K562 (cell line): ENCODE results near the gene ZNF385C. TPM values are rescaled to one million over a fixed set of nuclear protein-coding genes. Genes with fewer than 3 reads are reported as not detected.
A peak's percentile ranks its signal among the peaks of the same experiment; 100 is the strongest.

Experiments
- ATF7 ChIP-seq: fragments of 450-650 bp; IDR thresholded peaks from 2 replicates; pipeline ENCODE4 v1.7.1; 2014; ENCODE audit warnings: mild to moderate bottlenecking, moderate library complexity
- HCFC1 ChIP-seq: IDR thresholded peaks from 2 replicates; pipeline ENCODE4 v1.6.1; 2012; ENCODE audit warnings: low read depth, low read length, improper control_type of control experiment
- NFE2L1 ChIP-seq: fragments of 450-650 bp; IDR thresholded peaks from 2 replicates; pipeline ENCODE4 v1.6.1; 2016; ENCODE audit warnings: missing genetic modification characterization, low read depth, mild to moderate bottlenecking, missing compliant biosample characterization, moderate library complexity, borderline replicate concordance
- NUFIP1 ChIP-seq: fragments of 450-650 bp; IDR thresholded peaks from 2 replicates; pipeline ENCODE4 v1.6.1; 2018; ENCODE audit not compliant: partially characterized antibody
- RUNX1 ChIP-seq: sonication (generic); IDR thresholded peaks from 2 replicates; pipeline ENCODE4 v1.6.1; 2016; ENCODE audit warnings: antibody characterized with exemption, low read depth
- SREBF2 ChIP-seq: sonication (generic); formaldehyde crosslinking; IDR thresholded peaks from 2 replicates; pipeline ENCODE4 v1.4.0; 2020; ENCODE audit warnings: mild to moderate bottlenecking, missing genetic modification reagents
- XRCC4 ChIP-seq: IDR thresholded peaks from one replicate; pipeline ENCODE4 v1.6.1; 2011; ENCODE audit not compliant: insufficient read depth, insufficient read length; ENCODE audit errors: extremely low read depth
- ZNF263 ChIP-seq: sonication (generic); formaldehyde crosslinking; IDR thresholded peaks from 2 replicates; pipeline ENCODE4 v1.8.0; 2022; ENCODE audit warnings: mild to moderate bottlenecking, missing genetic modification reagents, borderline replicate concordance
- ZNF586 ChIP-seq: fragments of 450-650 bp; formaldehyde crosslinking; conservative IDR thresholded peaks from 2 replicates; pipeline ENCODE4 v1.4.0; 2020; ENCODE audit warnings: mild to moderate bottlenecking, moderate library complexity
- polyA plus RNA-seq, 8 experiments: library from polyadenylated mRNA; depleted of rRNA in 4 of 8; stranded (reverse) in 5 of 8; unstranded in 3 of 8; fragments of >200 nt; fragmentation: Nextera tagmentation in 2 of 8; fragmentation: Illumina TruSeq in 1 of 8; extraction: Ambion mirVana in 2 of 8; extraction: Trizol in 1 of 8; gene quantifications; 2 replicates each; pipeline versions ENCODE4 v1.2.1 to v1.2.3, GENCODE V29; 2011 to 2014; ENCODE audit warnings: inconsistent platforms in 1 of 8, missing spikeins in 1 of 8
- total RNA-seq, 7 experiments: library from RNA; depleted of rRNA in 6 of 7; stranded (reverse); fragments of >200 nt in 6 of 7; fragmentation: Illumina TruSeq in 2 of 7; extraction: Trizol in 2 of 7; gene quantifications; 2 replicates each; pipeline versions ENCODE4 v1.2.1 to v1.2.3, GENCODE V29; 2011 to 2021; ENCODE audit warnings: low replicate concordance in 1 of 7
- TF ChIP-seq, protein P1 (sequence below): fragments of 450-650 bp; IDR thresholded peaks from 2 replicates; pipeline ENCODE4 v1.6.1; 2014; ENCODE audit warnings: low read depth, mild to moderate bottlenecking, moderate library complexity, borderline replicate concordance
- TF ChIP-seq, protein P2 (sequence below), 2 experiments: fragments of 450-650 bp in 1 of 2; sonication (generic) in 1 of 2; formaldehyde crosslinking in 1 of 2; IDR thresholded peaks; 2 replicates each; pipeline versions ENCODE4 v1.7.1 to v1.9.0; 2016 to 2022; ENCODE audit warnings: inconsistent platforms in 1 of 2, mild to moderate bottlenecking in 1 of 2, missing genetic modification reagents in 1 of 2
- TF ChIP-seq, protein P3 (sequence below): fragments of 200-800 bp; sonication (Bioruptor generic); IDR thresholded peaks from 2 replicates; pipeline ENCODE4 v1.6.1; 2017; ENCODE audit warnings: missing genetic modification characterization, missing compliant biosample characterization
- TF ChIP-seq, protein P4 (sequence below): fragments of 250-450 bp; sonication (Bioruptor Pico); IDR thresholded peaks from 2 replicates; pipeline ENCODE4 v1.5.0; 2021

Gene ZNF385C
- total and polyA plus RNA-seq, 9 of the 15 experiments (the other 6 are each of a cell fraction or from before 2014, with no cell fraction given) = 0.03 to 0.35 (median 0.18) TPM; not detected in 1

DNA sequence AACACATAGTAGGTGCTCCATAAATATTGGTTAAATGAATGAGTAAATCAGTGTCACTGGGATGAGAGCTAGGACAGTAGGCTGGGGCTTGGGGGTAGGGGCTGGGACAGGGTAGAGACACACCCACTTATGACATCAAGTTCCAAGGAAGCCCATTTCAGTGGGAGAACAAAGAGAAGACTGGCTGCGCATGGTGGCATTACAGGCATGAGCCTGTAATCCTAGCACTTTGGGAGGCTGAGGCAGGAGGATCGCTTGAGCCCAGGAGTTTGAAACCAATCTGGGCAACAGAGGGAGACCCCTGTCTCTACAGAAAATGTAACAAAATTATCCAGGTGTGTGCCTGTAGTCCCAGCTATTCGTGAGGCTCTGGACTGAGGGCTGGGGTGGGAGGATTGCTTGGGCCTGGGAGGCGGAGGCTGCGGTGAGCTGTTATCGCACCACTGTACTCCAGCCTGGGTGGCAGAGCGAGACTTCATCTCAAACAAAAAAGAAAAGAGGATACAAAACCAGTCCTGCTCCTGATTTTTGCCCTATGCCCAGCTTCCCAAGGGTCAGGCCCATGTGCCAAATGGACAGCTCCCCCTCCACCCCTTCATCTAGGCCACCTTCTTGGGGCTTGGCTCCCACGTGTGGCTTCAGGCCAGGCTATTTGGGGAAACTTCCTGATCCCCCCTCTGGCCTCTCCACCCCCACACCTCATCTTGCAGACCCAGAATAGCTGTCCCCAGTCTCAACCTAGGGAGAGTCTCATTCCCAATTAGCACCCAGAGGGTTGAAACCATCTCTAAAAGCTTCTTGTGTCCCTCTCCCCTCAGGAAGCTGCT, 7.1 kb downstream of the ZNF385C start (continued):
- TF ChIP-seq, protein P1, sequence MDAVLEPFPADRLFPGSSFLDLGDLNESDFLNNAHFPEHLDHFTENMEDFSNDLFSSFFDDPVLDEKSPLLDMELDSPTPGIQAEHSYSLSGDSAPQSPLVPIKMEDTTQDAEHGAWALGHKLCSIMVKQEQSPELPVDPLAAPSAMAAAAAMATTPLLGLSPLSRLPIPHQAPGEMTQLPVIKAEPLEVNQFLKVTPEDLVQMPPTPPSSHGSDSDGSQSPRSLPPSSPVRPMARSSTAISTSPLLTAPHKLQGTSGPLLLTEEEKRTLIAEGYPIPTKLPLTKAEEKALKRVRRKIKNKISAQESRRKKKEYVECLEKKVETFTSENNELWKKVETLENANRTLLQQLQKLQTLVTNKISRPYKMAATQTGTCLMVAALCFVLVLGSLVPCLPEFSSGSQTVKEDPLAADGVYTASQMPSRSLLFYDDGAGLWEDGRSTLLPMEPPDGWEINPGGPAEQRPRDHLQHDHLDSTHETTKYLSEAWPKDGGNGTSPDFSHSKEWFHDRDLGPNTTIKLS = no peak
- no peak for TF ChIP-seq RUNX1
- TF ChIP-seq, protein P2, sequence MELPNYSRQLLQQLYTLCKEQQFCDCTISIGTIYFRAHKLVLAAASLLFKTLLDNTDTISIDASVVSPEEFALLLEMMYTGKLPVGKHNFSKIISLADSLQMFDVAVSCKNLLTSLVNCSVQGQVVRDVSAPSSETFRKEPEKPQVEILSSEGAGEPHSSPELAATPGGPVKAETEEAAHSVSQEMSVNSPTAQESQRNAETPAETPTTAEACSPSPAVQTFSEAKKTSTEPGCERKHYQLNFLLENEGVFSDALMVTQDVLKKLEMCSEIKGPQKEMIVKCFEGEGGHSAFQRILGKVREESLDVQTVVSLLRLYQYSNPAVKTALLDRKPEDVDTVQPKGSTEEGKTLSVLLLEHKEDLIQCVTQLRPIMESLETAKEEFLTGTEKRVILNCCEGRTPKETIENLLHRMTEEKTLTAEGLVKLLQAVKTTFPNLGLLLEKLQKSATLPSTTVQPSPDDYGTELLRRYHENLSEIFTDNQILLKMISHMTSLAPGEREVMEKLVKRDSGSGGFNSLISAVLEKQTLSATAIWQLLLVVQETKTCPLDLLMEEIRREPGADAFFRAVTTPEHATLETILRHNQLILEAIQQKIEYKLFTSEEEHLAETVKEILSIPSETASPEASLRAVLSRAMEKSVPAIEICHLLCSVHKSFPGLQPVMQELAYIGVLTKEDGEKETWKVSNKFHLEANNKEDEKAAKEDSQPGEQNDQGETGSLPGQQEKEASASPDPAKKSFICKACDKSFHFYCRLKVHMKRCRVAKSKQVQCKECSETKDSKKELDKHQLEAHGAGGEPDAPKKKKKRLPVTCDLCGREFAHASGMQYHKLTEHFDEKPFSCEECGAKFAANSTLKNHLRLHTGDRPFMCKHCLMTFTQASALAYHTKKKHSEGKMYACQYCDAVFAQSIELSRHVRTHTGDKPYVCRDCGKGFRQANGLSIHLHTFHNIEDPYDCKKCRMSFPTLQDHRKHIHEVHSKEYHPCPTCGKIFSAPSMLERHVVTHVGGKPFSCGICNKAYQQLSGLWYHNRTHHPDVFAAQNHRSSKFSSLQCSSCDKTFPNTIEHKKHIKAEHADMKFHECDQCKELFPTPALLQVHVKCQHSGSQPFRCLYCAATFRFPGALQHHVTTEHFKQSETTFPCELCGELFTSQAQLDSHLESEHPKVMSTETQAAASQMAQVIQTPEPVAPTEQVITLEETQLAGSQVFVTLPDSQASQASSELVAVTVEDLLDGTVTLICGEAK (IDR thresholded peaks at IDR 0.05) = no peak
- TF ChIP-seq, protein P2 (CRISPR knock-in tag; IDR thresholded peaks at IDR 0.05) = no peak
- TF ChIP-seq HCFC1 = no peak
- TF ChIP-seq SREBF2 = no peak
- TF ChIP-seq ZNF586 (CRISPR knock-in tag) = no peak
- no peak for TF ChIP-seq NFE2L1 (tag)
- TF ChIP-seq, protein P3, sequence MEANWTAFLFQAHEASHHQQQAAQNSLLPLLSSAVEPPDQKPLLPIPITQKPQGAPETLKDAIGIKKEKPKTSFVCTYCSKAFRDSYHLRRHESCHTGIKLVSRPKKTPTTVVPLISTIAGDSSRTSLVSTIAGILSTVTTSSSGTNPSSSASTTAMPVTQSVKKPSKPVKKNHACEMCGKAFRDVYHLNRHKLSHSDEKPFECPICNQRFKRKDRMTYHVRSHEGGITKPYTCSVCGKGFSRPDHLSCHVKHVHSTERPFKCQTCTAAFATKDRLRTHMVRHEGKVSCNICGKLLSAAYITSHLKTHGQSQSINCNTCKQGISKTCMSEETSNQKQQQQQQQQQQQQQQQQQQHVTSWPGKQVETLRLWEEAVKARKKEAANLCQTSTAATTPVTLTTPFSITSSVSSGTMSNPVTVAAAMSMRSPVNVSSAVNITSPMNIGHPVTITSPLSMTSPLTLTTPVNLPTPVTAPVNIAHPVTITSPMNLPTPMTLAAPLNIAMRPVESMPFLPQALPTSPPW = peak; percentile 60; the same call in 1 of the 2 replicates
- TF ChIP-seq ZNF263 (CRISPR knock-in tag) = no peak
- no peak for TF ChIP-seq NUFIP1
- TF ChIP-seq, protein P4, sequence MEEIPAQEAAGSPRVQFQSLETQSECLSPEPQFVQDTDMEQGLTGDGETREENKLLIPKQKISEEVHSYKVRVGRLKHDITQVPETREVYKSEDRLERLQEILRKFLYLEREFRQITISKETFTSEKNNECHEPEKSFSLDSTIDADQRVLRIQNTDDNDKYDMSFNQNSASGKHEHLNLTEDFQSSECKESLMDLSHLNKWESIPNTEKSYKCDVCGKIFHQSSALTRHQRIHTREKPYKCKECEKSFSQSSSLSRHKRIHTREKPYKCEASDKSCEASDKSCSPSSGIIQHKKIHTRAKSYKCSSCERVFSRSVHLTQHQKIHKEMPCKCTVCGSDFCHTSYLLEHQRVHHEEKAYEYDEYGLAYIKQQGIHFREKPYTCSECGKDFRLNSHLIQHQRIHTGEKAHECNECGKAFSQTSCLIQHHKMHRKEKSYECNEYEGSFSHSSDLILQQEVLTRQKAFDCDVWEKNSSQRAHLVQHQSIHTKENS (CRISPR knock-in tag) = no peak
- peak; percentile 50 for TF ChIP-seq ATF7
- no peak for TF ChIP-seq XRCC4
